ENCODE results near the gene ETV3L.
A peak's percentile ranks its signal among the peaks of the same experiment; 100 is the strongest.

ETV3L gene

DNA sequence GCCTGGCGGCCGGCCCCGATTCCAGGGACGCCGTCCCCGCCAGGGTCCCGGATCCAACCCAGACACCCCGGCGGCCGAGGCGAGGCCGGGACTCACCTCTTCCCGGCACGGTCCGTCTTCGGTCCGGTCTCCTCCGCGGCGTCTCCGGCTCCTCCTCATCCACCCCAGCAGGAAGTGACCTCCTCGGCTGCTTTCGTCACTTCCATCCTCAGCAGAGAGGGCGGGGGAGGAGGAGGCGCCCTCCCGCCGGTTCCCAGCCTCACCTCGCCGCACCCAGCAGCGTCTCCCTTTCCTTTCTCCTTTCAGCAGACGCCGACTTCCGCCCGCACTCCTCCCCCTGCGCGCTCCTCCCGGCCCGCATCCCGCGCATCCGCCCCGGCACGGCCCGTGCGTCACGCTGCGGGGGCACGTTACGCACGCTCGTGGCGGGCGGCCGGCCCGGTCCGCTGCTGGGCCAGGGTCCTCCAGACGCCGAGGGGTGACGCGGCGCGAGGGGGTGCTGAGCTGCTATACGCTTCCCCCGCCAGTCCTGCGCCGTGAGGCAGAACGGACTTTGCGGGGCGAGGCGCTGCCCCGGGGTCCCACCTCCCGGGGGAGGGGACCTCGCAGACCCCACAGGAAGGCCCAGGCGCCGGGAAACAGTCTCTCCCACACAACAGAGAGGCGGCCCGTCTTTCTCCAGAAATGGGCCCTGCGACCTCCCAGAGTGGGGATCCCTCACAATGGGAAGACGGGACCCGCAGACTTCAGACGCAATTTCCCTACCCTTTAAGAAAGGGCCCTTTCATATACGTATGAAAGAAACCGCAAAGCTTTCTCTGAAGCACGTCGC is 38.8 kb upstream of the ETV3L start, which contains the start of gene ETV3:
TSS of gene ETV3 (minus strand) at position 176 of the 832 bp plus-strand sequence. CDS start 2,043 bp downstream, outside the sequence.
- peak; percentile 93 for DNase-seq
- peaks cover 24% of the 10 kb centered on the region for H3K36me3 ChIP-seq (replicated peaks)
- H3K4me3 ChIP-seq (ENCODE audit: low read depth, low read length) = peak within 1 kb of the TSS; percentile 93
- TF ChIP-seq, protein P1, sequence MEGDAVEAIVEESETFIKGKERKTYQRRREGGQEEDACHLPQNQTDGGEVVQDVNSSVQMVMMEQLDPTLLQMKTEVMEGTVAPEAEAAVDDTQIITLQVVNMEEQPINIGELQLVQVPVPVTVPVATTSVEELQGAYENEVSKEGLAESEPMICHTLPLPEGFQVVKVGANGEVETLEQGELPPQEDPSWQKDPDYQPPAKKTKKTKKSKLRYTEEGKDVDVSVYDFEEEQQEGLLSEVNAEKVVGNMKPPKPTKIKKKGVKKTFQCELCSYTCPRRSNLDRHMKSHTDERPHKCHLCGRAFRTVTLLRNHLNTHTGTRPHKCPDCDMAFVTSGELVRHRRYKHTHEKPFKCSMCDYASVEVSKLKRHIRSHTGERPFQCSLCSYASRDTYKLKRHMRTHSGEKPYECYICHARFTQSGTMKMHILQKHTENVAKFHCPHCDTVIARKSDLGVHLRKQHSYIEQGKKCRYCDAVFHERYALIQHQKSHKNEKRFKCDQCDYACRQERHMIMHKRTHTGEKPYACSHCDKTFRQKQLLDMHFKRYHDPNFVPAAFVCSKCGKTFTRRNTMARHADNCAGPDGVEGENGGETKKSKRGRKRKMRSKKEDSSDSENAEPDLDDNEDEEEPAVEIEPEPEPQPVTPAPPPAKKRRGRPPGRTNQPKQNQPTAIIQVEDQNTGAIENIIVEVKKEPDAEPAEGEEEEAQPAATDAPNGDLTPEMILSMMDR (IDR thresholded peaks at IDR 0.05; ENCODE audit: low read depth, low read length, missing control alignments) = no peak
- peak within 1 kb of the TSS; percentile 96 for H3K27ac ChIP-seq
- in situ Hi-C loops (cut with HindIII; ENCODE audit: low pct_ligation_motif_present, low sequenced_read_pairs) = no loop called here
- no peaks in the 10 kb centered on the region for H3K27me3 ChIP-seq (replicated peaks)

DNA sequence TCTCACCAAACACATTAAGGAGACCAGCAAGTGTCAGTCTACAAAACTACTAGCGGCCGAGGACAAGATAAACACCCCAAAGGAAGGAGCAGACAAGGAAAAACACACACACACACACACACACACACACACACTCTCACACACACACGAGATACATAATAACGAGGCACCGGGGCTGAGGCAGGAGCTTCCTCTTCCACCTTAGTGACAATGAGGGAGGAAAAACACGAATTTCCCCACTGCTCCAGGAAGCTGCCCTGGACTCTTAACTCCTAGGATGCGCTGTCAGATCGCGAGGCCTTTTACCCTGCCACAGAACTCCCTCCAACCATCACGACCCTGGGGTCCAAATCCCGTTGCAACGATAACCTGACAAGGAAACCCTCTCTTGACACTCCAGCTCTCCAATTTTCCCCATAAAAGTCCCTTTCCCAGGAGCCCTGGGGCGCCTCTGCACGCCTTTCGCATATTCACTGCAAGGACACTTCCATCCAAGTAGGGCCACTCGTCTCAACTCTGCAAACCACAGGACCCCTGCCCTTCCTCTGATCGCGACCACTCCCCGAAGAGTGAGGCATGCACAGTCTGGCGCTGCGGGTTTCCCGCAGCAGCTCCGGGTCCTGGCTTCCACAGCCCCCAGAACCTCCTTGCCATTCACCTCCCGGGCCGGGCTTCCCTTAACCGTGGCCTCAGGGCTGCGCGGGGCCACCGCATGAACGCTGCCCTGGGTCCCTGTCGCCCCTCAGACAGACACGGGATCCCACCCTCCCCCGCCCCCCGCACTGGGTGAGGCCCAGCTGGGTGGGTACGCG is 38.0 kb upstream of the ETV3L start:
- H3K27me3 ChIP-seq (replicated peaks) = no peaks in the 10 kb centered on the region
- peaks cover 32% of the 10 kb centered on the region for H3K36me3 ChIP-seq (replicated peaks)
- in situ Hi-C loops (cut with HindIII; ENCODE audit: low pct_ligation_motif_present, low sequenced_read_pairs) = no loop called here
- H3K4me3 ChIP-seq (ENCODE audit: low read depth, low read length) = peak overlapping the region; percentile 93
- peak overlapping the region; percentile 96 for H3K27ac ChIP-seq
- DNase-seq = no peak
- TF ChIP-seq, protein P1 (IDR thresholded peaks at IDR 0.05; ENCODE audit: low read depth, low read length, missing control alignments) = no peak

DNA sequence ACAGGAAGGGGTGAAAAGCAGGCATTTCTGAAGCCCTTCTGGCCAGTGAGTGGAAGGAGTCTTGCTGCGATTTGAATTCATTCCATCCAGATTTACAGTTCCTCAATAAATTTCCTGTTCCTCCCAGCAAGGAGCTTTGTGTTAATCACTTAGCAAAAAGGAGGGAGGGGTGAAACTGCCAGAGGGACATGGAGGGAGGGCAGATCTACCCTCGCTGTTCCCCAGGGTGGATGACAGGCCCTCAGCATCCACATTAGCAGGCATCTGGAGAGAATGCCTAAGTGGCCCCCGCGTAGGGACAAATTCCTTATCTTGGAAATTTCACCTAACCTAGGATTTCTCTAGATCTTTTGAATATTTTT is 37.4 kb upstream of the ETV3L start:
- Histone ChIP-seq H3K36me3 (replicated peaks) (peaks cover 38% of the 10 kb centered on the region), H3K27ac (peak overlapping the region; percentile 96), H3K4me3 (ENCODE audit: low read depth, low read length) (peak overlapping the region; percentile 93), H3K27me3 (replicated peaks) (no peaks in the 10 kb centered on the region)
- TF ChIP-seq, protein P1 (IDR thresholded peaks at IDR 0.05; ENCODE audit: low read depth, low read length, missing control alignments) = no peak
- in situ Hi-C loops (cut with HindIII; ENCODE audit: low pct_ligation_motif_present, low sequenced_read_pairs) = no loop called here
- no peak for DNase-seq

DNA sequence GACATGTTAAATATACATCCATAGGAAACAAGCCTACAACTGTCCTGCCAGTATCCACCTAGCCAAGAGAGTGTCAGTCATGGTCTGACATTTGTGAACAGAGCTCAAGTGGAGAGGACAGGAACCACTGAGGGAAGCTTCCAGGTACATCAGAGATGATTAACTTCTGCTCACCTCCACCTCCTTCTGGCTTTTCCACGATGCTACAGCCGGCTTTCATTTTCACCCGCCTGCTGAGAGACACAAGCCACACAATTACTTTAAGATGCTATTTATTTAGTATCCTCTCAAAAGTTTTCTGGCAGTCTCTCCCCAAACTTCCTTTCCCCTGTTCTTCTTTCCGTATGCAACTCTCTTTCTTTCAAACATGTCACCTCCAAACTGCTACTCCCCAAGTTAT is 36.5 kb upstream of the ETV3L start:
- TF ChIP-seq, protein P1 (IDR thresholded peaks at IDR 0.05; ENCODE audit: low read depth, low read length, missing control alignments) = peak; percentile 23
- H3K4me3 ChIP-seq (ENCODE audit: low read depth, low read length) = peak overlapping the region; percentile 93

DNA sequence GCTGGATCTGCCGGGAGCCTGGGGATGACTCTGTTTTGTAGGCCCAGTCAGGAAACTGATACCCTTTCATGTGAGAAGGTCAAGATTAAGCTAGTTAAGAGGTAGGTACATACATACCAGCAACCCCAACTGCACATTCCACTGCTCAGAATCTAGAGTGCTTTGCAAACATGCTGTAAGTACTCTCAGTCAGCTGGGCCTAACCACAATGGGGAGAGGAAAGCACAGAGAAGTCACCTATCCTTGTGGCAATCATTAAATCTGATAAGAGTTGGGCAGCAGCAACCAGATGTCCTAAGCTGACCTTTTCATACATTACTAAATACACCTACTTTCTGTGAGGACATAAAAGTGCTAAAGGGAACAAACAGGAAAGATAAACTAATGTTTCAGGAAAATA is 36.0 kb upstream of the ETV3L start:
- Histone ChIP-seq H3K36me3 (replicated peaks) (peaks cover 52% of the 10 kb centered on the region), H3K27me3 (replicated peaks) (no peaks in the 10 kb centered on the region), H3K4me3 (ENCODE audit: low read depth, low read length) (no peak overlapping the region), H3K27ac (no peak overlapping the region)
- in situ Hi-C loops (cut with HindIII; ENCODE audit: low pct_ligation_motif_present, low sequenced_read_pairs) = no loop called here
- DNase-seq = no peak
- TF ChIP-seq, protein P1 (IDR thresholded peaks at IDR 0.05; ENCODE audit: low read depth, low read length, missing control alignments) = no peak

More for the DNA sequence above, 36.5 kb upstream of the ETV3L start:
- Histone ChIP-seq H3K27ac (no peak overlapping the region), H3K36me3 (replicated peaks) (peaks cover 47% of the 10 kb centered on the region), H3K27me3 (replicated peaks) (no peaks in the 10 kb centered on the region)
- in situ Hi-C loops (cut with HindIII; ENCODE audit: low pct_ligation_motif_present, low sequenced_read_pairs) = no loop called here
- DNase-seq = no peak

Data from brain microvascular endothelial cell (primary cell).